ENCODE measurements around the gene KRT35.

- TF ChIP-seq EZH2 (IDR thresholded peaks at IDR 0.05; ENCODE audit: insufficient read depth, low read length) (no peak), CTCF (IDR thresholded peaks at IDR 0.05; ENCODE audit: insufficient read depth, low read depth, low read length) (no peak)
These were observed 40.8 kb upstream of the KRT35 start for GRCh38 chr17:41521574-41522261.

Measured in astrocyte (in vitro differentiated cells and primary cell).